Mesothelial cell of epicardium (in vitro differentiated cells): ENCODE results near the gene MLLT3. TPM values are rescaled to one million over a fixed set of nuclear protein-coding genes. Genes with fewer than 3 reads are reported as not detected.

ENCODE experiments used
- DNase-seq, 2 experiments: peaks; one replicate each; pipeline ENCODE4 v3.0.0; 2021; ENCODE audit warnings: low spot score in 2 of 2; ENCODE audit not compliant: unreplicated experiment in 2 of 2
- H3K27ac Mint-ChIP-seq: 2 replicates; pipeline ENCODE4 v1.8.0; 2021; ENCODE audit warnings: mixed read lengths
- H3K27me3 Mint-ChIP-seq: 2 replicates; pipeline ENCODE4 v1.8.0; 2021; ENCODE audit warnings: low read depth, mixed read lengths
- H3K36me3 Mint-ChIP-seq: 2 replicates; pipeline ENCODE4 v1.8.0; 2021; ENCODE audit warnings: mixed read lengths
- H3K4me1 Mint-ChIP-seq: 2 replicates; pipeline ENCODE4 v1.8.0; 2021; ENCODE audit warnings: mixed read lengths
- H3K4me3 Mint-ChIP-seq: 2 replicates; pipeline ENCODE4 v1.8.0; 2021; ENCODE audit warnings: mild to moderate bottlenecking, moderate library complexity, mixed read lengths
- H3K9me3 Mint-ChIP-seq: 2 replicates; pipeline ENCODE4 v1.8.0; 2021; ENCODE audit warnings: mixed read lengths
- CTCF ChIP-seq: fragments of 200-600 bp; sonication (generic); IDR thresholded peaks from one replicate; pipeline ENCODE4 v1.5.0; 2021; ENCODE audit warnings: antibody characterized with exemption; ENCODE audit not compliant: unreplicated experiment
- total RNA-seq: library from RNA; stranded (reverse); gene quantifications from 3 replicates; pipeline ENCODE4 v1.2.1, GENCODE V29; 2021

MLLT3 gene
- total RNA-seq, 1 donor from 2014 or later = 45.8 TPM

GRCh38 chr9:20551236-20551635, 71.1 kb downstream of the MLLT3 start:
- no peaks in the 10 kb centered on the region for H3K36me3 Mint-ChIP-seq
- no peaks in the 10 kb centered on the region for H3K9me3 Mint-ChIP-seq
- H3K27me3 Mint-ChIP-seq = no peaks in the 10 kb centered on the region
- H3K4me3 Mint-ChIP-seq = no peak overlapping the region
- no peak for DNase-seq
- peaks cover 30% of the 10 kb centered on the region for H3K4me1 Mint-ChIP-seq
- H3K27ac Mint-ChIP-seq = no peak overlapping the region
- TF ChIP-seq CTCF = no peak

DNA sequence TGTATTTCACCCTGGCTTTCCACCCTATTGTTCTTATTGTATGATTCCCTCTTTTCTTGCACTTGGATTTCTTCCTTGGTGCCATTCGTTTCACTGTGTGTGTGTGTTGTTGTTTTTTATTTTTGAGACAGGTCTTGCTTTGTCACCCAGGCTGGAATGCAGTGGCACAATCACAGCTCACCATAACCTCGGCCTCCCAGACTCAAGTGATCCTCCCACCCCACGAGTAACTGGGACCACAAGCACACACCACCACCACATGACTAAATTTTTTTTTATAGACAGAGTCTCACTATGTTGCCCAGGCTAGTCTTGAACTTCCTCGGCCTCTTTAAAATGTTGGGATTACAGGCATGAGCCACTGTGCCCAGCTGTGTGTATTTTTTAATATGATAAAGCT, 72.0 kb downstream of the MLLT3 start:
- DNase-seq = no peak
- H3K27ac Mint-ChIP-seq = no peak overlapping the region
- peaks cover 28% of the 10 kb centered on the region for H3K4me1 Mint-ChIP-seq
- H3K27me3 Mint-ChIP-seq = no peaks in the 10 kb centered on the region
- H3K9me3 Mint-ChIP-seq = no peaks in the 10 kb centered on the region
- H3K36me3 Mint-ChIP-seq = no peaks in the 10 kb centered on the region
- TF ChIP-seq CTCF = no peak
- H3K4me3 Mint-ChIP-seq = no peak overlapping the region

DNA sequence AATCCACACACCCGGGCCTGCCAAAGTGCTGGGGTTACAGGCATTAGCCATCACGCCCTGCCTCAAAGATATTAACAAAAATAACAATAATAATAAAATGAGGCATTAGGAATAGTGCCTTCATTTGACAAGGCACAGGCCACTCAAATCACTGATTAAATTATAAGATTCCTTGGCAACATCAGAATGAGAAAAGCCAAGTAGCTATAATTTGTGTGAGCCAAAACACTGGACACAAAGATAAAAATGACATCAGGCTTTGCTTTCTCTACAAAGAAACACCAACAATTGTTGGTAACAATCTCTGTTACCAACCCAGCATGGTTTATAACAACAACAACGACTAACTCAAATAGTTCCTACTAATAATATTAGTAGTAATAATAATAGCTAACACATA, 73.2 kb downstream of the MLLT3 start:
- TF ChIP-seq CTCF = no peak
- Mint-ChIP-seq H3K27ac (no peak overlapping the region), H3K27me3 (no peaks in the 10 kb centered on the region), H3K4me1 (peaks cover 21% of the 10 kb centered on the region), H3K36me3 (no peaks in the 10 kb centered on the region), H3K4me3 (no peak overlapping the region), H3K9me3 (peaks cover 3% of the 10 kb centered on the region)
- no peak for DNase-seq

- Mint-ChIP-seq H3K4me3 (no peak overlapping the region), H3K9me3 (peaks cover 25% of the 10 kb centered on the region), H3K27ac (no peak overlapping the region), H3K27me3 (no peaks in the 10 kb centered on the region), H3K4me1 (no peaks in the 10 kb centered on the region), H3K36me3 (peaks cover 20% of the 10 kb centered on the region)
- no peak for TF ChIP-seq CTCF
- no peak for DNase-seq
Observed at GRCh38 chr9:20545023-20545622, 77.2 kb downstream of the MLLT3 start.

GRCh38 chr9:20540169-20540863, 82.0 kb downstream of the MLLT3 start:
- peaks cover 35% of the 10 kb centered on the region for H3K9me3 Mint-ChIP-seq
- peaks cover 30% of the 10 kb centered on the region for H3K36me3 Mint-ChIP-seq
- no peak overlapping the region for H3K4me3 Mint-ChIP-seq
- H3K27me3 Mint-ChIP-seq = no peaks in the 10 kb centered on the region
- TF ChIP-seq CTCF = no peak
- no peak overlapping the region for H3K27ac Mint-ChIP-seq
- no peak for DNase-seq
- peaks cover 11% of the 10 kb centered on the region for H3K4me1 Mint-ChIP-seq
